HepG2 (cell line): ENCODE measurements around the gene KCNJ14. TPM values are rescaled to one million over a fixed set of nuclear protein-coding genes. Genes with fewer than 3 reads are reported as not detected.

ENCODE experiments used
- CREB3 ChIP-seq: sonication (generic); formaldehyde crosslinking; IDR thresholded peaks from 2 replicates; pipeline ENCODE4 v1.5.0; 2020; ENCODE audit warnings: missing genetic modification reagents
- DMTF1 ChIP-seq: sonication (generic); formaldehyde crosslinking; IDR thresholded peaks from 2 replicates; pipeline ENCODE4 v1.4.0; 2020; ENCODE audit warnings: mild to moderate bottlenecking, missing genetic modification reagents
- FOXM1 ChIP-seq: sonication (generic); formaldehyde crosslinking; IDR thresholded peaks from 2 replicates; pipeline ENCODE4 v1.5.0; 2020; ENCODE audit warnings: missing genetic modification reagents
- IRF2 ChIP-seq: IDR thresholded peaks from 2 replicates; pipeline ENCODE4 v1.6.1; 2018; ENCODE audit warnings: missing genetic modification reagents, missing compliant biosample characterization
- PHF20 ChIP-seq: sonication (generic); formaldehyde crosslinking; IDR thresholded peaks from 2 replicates; pipeline ENCODE4 v1.5.0; 2020; ENCODE audit warnings: mild to moderate bottlenecking, missing genetic modification reagents
- SATB2 ChIP-seq: sonication (generic); formaldehyde crosslinking; IDR thresholded peaks from 2 replicates; pipeline ENCODE4 v1.5.0; 2020; ENCODE audit warnings: missing genetic modification reagents
- TFAP4 ChIP-seq: sonication (generic); IDR thresholded peaks from 2 replicates; pipeline ENCODE4 v1.6.1; 2016; ENCODE audit warnings: low read depth, borderline replicate concordance
- THAP7 ChIP-seq: sonication (generic); formaldehyde crosslinking; IDR thresholded peaks from 2 replicates; pipeline ENCODE4 v1.8.1; 2023; ENCODE audit warnings: mild to moderate bottlenecking, missing genetic modification reagents
- TOPORS ChIP-seq: sonication (generic); formaldehyde crosslinking; IDR thresholded peaks from 2 replicates; pipeline ENCODE4 v1.8.0; 2023; ENCODE audit warnings: mild to moderate bottlenecking, missing genetic modification reagents
- TRIM24 ChIP-seq: sonication (generic); formaldehyde crosslinking; IDR thresholded peaks from 2 replicates; pipeline ENCODE4 v1.8.0; 2022; ENCODE audit warnings: mild to moderate bottlenecking, missing genetic modification reagents
- ZBTB25 ChIP-seq: IDR thresholded peaks from 2 replicates; pipeline ENCODE4 v1.6.1; 2018; ENCODE audit warnings: missing genetic modification reagents
- ZBTB7A ChIP-seq: sonication (generic); formaldehyde crosslinking; IDR thresholded peaks from 2 replicates; pipeline ENCODE4 v1.8.0; 2022; ENCODE audit warnings: mild to moderate bottlenecking, missing genetic modification reagents
- ZNF275 ChIP-seq: sonication (generic); formaldehyde crosslinking; IDR thresholded peaks from 2 replicates; pipeline ENCODE4 v1.8.0; 2022; ENCODE audit warnings: missing genetic modification reagents, mild to moderate bottlenecking, inconsistent platforms, borderline replicate concordance
- ZNF292 ChIP-seq: sonication (generic); formaldehyde crosslinking; IDR thresholded peaks from 2 replicates; pipeline ENCODE4 v1.8.1; 2022; ENCODE audit warnings: mild to moderate bottlenecking, low read depth, missing genetic modification reagents, borderline replicate concordance
- ZNF652 ChIP-seq: IDR thresholded peaks from 2 replicates; pipeline ENCODE4 v1.6.1; 2016; ENCODE audit warnings: low read depth, borderline replicate concordance
- ZNF816 ChIP-seq: sonication (generic); formaldehyde crosslinking; IDR thresholded peaks from 2 replicates; pipeline ENCODE4 v1.8.0; 2022; ENCODE audit warnings: missing genetic modification reagents, mild to moderate bottlenecking, borderline replicate concordance
- polyA plus RNA-seq, 8 experiments: library from polyadenylated mRNA; depleted of rRNA in 3 of 8; stranded (reverse) in 7 of 8; unstranded in 1 of 8; fragments of >200 nt; fragmentation: Illumina TruSeq in 4 of 8; extraction: Trizol in 4 of 8; gene quantifications; 2 replicates each; pipeline versions ENCODE4 v1.2.1 to v1.2.3, GENCODE V29; 2011 to 2016; ENCODE audit warnings: low read depth in 4 of 8, missing spikeins in 1 of 8, mixed read lengths in 1 of 8; ENCODE audit not compliant: insufficient read depth in 1 of 8
- total RNA-seq, 5 experiments: library from RNA; depleted of rRNA; stranded (reverse); fragments of >200 nt; fragmentation: Illumina TruSeq; extraction: Trizol; gene quantifications; 2 replicates each; pipeline ENCODE4 v1.2.3, GENCODE V29; 2016; ENCODE audit warnings: low read depth in 1 of 5

Gene KCNJ14
- total and polyA plus RNA-seq, 2 of the 13 experiments (the other 11 are each of a cell fraction or from before 2014, with no cell fraction given): 0.20 to 0.51 TPM

GRCh38 chr19:48496959-48497727 is 41.8 kb downstream of the KCNJ14 start (continued):
- TF ChIP-seq DMTF1 (CRISPR knock-in tag) (no peak), ZNF292 (CRISPR knock-in tag) (no peak), TFAP4 (peak; percentile 25; the same call in 1 of the 2 replicates), ZBTB25 (CRISPR knock-in tag) (no peak), FOXM1 (CRISPR knock-in tag) (no peak), ZBTB7A (CRISPR knock-in tag) (peak; percentile 34; the same call in 1 of the 2 replicates), PHF20 (CRISPR knock-in tag) (no peak), THAP7 (CRISPR knock-in tag) (no peak), IRF2 (CRISPR knock-in tag) (no peak), SATB2 (CRISPR knock-in tag) (no peak), ZNF652 (CRISPR knock-in tag) (no peak), ZNF816 (no peak), TOPORS (CRISPR knock-in tag) (no peak), TRIM24 (CRISPR knock-in tag) (no peak), ZNF275 (CRISPR knock-in tag) (no peak), CREB3 (no peak)
